ENCODE results near the gene NRXN3. TPM values are rescaled to one million over a fixed set of nuclear protein-coding genes. Genes with fewer than 3 reads are reported as not detected.

NRXN3 gene
- polyA plus RNA-seq, 3 donors = 6.1 to 7.8 (median 6.4) TPM

GRCh38 chr14:79530555-79530954 is 1360.4 kb downstream of the NRXN3 start:
- DNase-seq = no peak

GRCh38 chr14:79534703-79535353 is 1364.7 kb downstream of the NRXN3 start:
- no peak for DNase-seq

GRCh38 chr14:79540394-79540793 is 1370.2 kb downstream of the NRXN3 start:
- peak; percentile 11 for DNase-seq

GRCh38 chr14:79542121-79542520 is 1371.9 kb downstream of the NRXN3 start:
- no peak for DNase-seq

GRCh38 chr14:79543348-79543747 is 1373.2 kb downstream of the NRXN3 start:
- no peak for DNase-seq

GRCh38 chr14:79543967-79544697 is 1374.0 kb downstream of the NRXN3 start:
- no peak for DNase-seq

- no peak for DNase-seq
Measured at GRCh38 chr14:79544698-79545070, 1374.5 kb downstream of the NRXN3 start.

- no peak for DNase-seq
Measured at GRCh38 chr14:79548836-79549235, 1378.7 kb downstream of the NRXN3 start.

- no peak for DNase-seq
Measured at GRCh38 chr14:79549515-79549914, 1379.3 kb downstream of the NRXN3 start.

- DNase-seq = peak; percentile 9
Measured at GRCh38 chr14:79551523-79551922, 1381.3 kb downstream of the NRXN3 start.

GRCh38 chr14:79552778-79553177 is 1382.6 kb downstream of the NRXN3 start:
- peak; percentile 27 for DNase-seq

- DNase-seq = no peak
Measured at GRCh38 chr14:79554816-79555215, 1384.6 kb downstream of the NRXN3 start.

- DNase-seq = no peak
Measured at GRCh38 chr14:79555429-79555828, 1385.3 kb downstream of the NRXN3 start.

GRCh38 chr14:79557309-79557708 is 1387.1 kb downstream of the NRXN3 start:
- no peak for DNase-seq

- DNase-seq = no peak
Measured at GRCh38 chr14:79562185-79562584, 1392.0 kb downstream of the NRXN3 start.

GRCh38 chr14:79564371-79564770 is 1394.2 kb downstream of the NRXN3 start:
- DNase-seq = no peak

- DNase-seq = no peak
Measured at GRCh38 chr14:79567306-79567705, 1397.1 kb downstream of the NRXN3 start.

- no peak for DNase-seq
Measured at GRCh38 chr14:79568594-79568993, 1398.4 kb downstream of the NRXN3 start.

- no peak for DNase-seq
Measured at GRCh38 chr14:79569072-79569471, 1398.9 kb downstream of the NRXN3 start.

GRCh38 chr14:79570648-79571047 is 1400.5 kb downstream of the NRXN3 start:
- DNase-seq = no peak

- DNase-seq = no peak
Measured at GRCh38 chr14:79571366-79571765, 1401.2 kb downstream of the NRXN3 start.

GRCh38 chr14:79573486-79573885 is 1403.3 kb downstream of the NRXN3 start:
- DNase-seq = peak; percentile 16

- peak; percentile 44 for DNase-seq
Measured at GRCh38 chr14:79575032-79575431, 1404.9 kb downstream of the NRXN3 start.

GRCh38 chr14:79576424-79576823 is 1406.3 kb downstream of the NRXN3 start:
- DNase-seq = no peak
